ENCODE results near the gene DAZ1.
"Not testable (repeated sequence)": the region's sequence is repeated elsewhere in the genome, so short reads cannot be mapped to it uniquely, and the experiment has no call there.

DAZ1 gene

GRCh38 chrY:23198908-23199307 lies at the start of gene DAZ1:
Gene DAZ1, minus strand, starts transcription at chrY:23199008. Its CDS starts 208 bp downstream, at chrY:23198800.
- DNase-seq = not testable (repeated sequence)

- DNase-seq = not testable (repeated sequence)
Measured at GRCh38 chrY:23219233-23219632, 20.4 kb upstream of the DAZ1 start, which contains the start of gene DAZ2. Gene DAZ2, plus strand, starts transcription at chrY:23219533. Its CDS starts 208 bp downstream, at chrY:23219741.

- DNase-seq = not testable (repeated sequence)
Measured at GRCh38 chrY:23210681-23211080, 11.9 kb upstream of the DAZ1 start.

- DNase-seq = not testable (repeated sequence)
Measured at GRCh38 chrY:23209802-23210495, 11.1 kb upstream of the DAZ1 start.

GRCh38 chrY:23207455-23207854 lies 8.6 kb upstream of the DAZ1 start:
- not testable (repeated sequence) for DNase-seq
